SIG-M5 treated with dmso at 0.1 percent for 504 hours (cell line): ENCODE results near the gene MSANTD3.
A peak's percentile ranks its signal among the peaks of the same experiment; 100 is the strongest.
"Not testable (repeated sequence)": the region's sequence is repeated elsewhere in the genome, so short reads cannot be mapped to it uniquely, and the experiment has no call there.

ENCODE experiments used
- DNase-seq: peaks from one replicate; lab custom pipeline; 2025; ENCODE audit not compliant: unreplicated experiment; lab: John Stamatoyannopoulos, UW

MSANTD3 gene, protein sequence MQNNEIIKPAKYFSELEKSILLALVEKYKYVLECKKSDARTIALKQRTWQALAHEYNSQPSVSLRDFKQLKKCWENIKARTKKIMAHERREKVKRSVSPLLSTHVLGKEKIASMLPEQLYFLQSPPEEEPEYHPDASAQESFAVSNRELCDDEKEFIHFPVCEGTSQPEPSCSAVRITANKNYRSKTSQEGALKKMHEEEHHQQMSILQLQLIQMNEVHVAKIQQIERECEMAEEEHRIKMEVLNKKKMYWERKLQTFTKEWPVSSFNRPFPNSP

DNA sequence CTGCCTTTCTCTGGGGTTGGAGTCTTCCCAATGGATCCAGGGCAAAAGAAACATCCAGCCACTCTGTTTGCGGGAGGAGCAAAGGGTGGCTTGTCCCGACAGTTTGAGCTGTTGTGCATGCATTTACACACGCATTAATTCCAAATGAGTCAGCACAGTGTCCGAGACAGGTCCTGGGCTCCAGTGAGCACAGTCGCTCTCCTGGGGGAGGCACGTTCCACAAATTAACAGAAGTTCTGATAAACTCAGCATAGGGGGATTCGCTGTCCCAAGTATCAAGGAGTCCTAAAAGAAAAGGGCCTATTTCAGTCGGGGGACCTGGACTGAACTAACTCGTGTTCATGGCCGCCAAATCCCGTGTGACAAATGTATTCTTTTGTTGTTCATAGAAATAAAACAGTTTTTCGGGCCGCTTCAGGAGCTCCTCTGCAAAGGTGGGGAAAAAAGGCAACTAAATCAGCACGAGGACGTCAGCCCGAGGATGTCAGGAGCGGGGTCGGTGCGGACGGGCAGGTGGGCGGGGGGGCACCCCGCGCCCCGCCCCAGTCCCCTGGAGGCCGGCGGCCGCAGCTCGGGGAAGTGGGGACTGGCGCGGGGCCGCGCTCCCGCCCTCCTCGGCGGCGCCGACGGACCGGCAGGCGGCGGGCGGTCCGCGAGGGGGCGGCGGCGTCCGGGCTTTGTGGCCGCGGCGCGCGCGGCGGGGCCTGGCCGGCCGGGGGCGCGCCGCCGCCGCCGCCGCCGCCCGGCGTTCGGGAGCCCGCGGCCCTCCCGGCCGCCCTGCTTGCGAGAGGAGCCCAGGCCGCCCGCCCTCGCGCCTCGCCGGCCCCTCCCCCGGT is at the start of gene MSANTD3:
Gene MSANTD3 (plus strand): TSS at position 614 of the 836 bp plus-strand sequence. CDS start 14,796 bp downstream, outside the sequence.
- DNase-seq = peak; percentile 23

DNA sequence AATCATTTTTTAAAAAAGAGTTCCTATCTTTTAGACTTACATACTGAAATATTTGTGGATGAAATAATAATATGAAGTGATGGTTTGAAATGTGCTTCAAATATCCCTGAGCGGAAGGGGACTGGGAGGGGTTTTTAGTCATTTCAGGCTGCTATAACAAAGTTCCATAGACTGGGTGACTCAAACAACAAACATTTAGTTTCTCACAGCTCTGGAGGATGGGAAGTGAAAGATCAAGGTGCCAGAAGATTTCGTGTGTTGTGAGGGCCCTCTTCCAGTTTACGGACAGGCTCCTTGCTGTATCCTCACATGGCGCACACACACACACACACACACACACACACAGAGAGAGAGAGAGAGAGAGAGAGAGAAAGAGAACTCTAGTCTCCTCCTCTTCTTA is 47.1 kb upstream of the MSANTD3 start:
- no peak for DNase-seq

DNA sequence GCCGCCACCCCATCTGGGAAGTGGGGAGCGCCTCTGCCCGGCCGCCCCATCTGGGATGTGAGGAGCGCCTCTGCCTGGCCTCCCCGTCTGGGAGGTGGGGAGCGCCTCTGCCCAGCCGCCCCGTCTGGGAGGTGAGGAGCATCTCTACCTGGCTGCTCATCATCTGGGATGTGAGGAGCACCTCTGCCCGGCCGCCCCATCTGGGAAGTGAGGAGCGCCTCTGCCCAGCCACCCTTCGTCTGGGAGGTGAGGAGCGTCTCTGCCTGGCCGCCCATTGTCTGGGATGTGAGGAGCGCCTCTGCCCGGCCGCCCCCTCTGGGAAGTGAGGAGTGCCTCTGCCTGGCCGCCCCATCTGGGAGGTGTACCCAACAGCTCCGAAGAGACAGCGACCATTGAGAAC is 34.0 kb upstream of the MSANTD3 start:
- DNase-seq = not testable (repeated sequence)

DNA sequence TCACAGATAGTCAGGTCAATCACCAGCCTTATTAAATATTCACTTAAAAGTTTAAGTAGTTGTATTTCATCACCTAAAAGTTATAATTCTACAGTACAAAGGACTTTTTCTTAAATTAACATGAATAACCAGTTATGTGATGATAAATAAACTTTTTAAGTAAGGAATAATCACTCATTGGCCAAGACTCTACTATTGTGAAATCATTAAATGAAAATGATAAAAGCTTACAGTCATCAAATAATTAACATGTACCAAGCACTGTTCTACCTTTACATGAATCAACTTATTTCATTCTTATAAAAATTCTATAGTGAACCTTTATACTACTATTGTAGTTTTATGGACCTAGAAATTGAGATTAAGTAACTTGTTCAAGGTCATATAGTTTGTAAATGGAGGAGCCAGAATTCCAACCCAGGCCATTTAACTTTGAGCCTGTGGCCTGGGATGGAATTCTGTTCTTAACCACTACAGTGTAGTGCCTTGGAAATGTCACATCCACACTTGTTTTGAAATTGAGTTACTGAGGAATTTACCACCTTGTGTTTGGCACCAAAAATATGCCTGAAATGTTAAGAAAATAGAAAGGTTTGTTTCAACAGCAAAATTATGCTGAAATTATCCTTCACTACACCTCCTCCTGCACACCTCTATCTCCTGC is 32.8 kb upstream of the MSANTD3 start:
- no peak for DNase-seq

DNA sequence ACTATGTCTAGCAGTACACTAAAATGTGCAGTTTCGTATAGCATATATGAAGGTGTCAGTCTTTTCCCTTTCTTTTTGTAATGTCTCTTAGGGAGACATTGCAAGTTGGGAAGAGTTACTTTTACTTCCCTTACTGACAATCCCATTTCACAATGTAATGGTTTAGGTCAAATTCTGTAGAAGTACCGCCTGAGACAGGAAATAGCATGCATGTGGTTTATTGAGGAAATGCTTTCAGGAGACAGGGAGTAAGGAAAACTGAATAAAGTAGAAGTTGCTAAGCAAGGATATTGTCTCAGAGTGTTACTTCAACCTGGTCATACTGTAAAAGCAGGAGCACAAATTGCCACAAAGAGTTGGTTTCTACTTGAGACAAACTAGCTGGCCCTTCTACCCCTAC is 32.1 kb upstream of the MSANTD3 start:
- no peak for DNase-seq

DNA sequence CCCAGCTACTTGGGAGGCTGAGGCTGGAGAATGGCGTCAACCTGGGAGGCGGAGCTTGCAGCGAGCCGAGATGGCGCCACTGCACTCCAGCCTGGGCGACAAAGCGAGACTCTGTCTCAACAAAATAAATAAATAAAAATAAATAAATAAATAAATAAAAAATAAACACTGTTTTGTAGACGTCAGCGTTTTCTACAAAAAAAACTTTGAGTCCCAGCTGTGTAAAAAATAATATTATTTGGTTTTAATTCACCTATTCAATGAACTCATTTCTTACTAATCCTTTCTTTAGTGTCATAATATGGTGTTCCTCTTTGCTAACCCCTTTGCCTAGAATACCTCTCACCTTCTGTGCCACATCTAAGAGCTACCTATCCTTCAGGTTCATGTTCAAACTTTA is 30.2 kb upstream of the MSANTD3 start:
- no peak for DNase-seq

DNA sequence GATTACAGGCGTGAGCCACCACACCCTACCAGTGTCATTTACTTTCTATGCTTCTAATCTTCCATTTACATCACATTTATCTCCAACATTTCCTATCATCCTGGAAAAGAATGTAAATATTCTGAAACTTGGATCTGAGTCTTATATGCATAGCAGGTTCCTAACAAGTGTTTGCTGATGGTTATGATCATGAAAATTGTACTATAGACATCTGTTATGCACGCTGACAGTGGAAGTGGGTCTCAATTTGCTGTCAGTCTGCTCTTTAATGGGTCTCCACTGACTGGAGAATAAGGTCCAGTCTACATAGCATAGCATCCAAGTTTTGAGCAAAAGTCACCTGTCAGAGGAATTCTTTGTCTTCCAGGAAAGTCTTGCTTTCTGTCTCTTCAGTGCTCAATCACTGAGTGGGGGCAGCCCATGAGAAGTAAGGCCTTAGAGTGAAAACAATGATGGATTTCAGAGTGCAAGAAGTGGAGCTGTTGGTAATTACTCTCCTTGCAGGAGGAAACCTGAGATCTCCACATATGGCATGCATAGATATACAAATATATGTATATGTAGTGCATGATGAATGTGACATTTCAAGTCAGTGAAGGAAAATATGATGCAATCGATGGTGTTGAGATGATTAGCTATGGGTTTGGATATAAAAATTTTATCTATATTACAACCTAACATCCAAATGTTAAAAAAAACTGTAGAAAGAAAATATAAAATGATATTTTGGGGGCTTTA is 29.2 kb upstream of the MSANTD3 start:
- DNase-seq = no peak

DNA sequence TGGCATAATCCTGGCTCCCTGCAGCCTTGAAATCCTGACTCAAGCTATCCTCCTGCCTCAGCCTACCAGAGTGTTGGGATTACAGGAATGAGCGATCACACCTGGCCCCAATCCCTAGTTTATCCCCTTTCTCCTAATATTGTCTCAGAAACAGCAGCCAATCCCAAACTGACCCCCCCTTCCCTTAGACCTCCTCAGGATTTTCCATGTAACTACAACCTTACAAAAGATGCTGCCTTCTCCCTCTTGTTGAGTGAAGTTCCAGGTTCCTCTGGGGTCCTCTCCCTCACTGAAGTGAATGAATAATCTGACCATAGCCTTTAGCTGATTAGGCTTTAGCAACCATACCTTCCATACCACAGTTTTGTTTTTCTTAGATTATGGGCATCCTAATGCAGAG is 25.9 kb upstream of the MSANTD3 start:
- no peak for DNase-seq

DNA sequence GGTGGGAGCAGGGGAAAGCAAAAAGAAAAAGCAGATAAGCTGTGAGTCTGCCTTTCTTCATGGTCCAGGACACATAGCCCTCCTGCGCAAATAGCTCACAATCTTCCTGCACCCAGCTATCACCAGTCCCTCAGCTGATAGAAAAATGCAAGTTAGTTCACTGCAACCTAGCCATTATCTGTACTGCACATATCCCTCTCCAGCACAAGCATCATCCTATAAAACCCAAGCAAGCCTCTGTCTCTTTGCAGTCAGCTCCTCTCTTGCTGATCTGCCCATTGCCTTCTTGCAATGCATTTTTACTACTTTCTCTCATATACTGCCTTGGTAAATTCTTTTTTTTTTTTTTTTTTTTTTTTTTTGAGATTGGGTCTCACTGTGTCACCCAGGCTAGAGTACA is 20.0 kb upstream of the MSANTD3 start:
- DNase-seq = no peak

DNA sequence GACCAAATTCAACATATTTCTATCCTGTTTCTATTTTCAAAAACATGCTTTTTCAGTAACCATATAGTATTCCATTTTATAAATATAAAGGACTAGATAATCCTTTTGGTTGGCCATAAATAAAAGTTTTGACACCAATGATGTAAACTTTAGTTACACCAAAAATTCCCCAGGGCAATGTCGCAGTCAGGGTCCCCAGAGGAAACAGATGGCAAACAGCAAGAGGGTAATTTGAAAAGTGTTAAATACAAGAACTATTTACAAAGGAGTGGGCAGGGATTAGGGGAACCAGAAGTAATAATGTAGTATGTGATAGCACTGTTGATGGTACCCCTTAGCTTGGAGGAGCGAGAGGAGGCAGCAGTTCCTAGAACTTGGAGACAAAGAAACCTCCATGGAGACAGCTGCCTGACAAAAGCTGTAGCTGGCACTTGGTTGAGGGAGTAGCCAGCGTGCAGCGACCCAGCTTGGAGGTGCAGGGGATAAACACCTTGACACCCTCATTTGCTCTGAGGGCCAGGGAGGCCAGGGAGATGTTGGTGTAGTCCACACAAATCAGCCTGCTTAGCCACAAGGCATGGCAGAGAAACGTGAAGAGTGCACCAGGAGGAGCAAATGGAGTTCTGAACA is 18.3 kb upstream of the MSANTD3 start:
- DNase-seq = no peak

DNA sequence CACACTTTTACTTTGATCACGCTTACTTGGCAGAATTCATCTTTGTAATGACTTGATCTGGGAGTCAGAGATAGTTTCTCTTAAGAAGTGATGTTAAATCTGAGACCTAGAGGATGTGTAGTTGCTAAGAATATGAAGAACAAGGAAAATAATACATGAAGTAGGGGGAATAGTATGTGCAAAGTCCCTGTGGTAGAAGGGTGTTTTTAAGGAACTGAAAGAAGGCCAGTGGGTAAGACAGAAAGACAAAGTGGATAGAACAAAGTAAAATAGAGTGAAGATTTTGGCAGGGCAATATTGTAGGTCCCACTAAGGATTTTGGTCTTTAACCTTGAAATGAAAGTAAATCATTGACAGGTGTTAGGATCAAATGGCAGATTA is 17.8 kb upstream of the MSANTD3 start:
- DNase-seq = no peak

DNA sequence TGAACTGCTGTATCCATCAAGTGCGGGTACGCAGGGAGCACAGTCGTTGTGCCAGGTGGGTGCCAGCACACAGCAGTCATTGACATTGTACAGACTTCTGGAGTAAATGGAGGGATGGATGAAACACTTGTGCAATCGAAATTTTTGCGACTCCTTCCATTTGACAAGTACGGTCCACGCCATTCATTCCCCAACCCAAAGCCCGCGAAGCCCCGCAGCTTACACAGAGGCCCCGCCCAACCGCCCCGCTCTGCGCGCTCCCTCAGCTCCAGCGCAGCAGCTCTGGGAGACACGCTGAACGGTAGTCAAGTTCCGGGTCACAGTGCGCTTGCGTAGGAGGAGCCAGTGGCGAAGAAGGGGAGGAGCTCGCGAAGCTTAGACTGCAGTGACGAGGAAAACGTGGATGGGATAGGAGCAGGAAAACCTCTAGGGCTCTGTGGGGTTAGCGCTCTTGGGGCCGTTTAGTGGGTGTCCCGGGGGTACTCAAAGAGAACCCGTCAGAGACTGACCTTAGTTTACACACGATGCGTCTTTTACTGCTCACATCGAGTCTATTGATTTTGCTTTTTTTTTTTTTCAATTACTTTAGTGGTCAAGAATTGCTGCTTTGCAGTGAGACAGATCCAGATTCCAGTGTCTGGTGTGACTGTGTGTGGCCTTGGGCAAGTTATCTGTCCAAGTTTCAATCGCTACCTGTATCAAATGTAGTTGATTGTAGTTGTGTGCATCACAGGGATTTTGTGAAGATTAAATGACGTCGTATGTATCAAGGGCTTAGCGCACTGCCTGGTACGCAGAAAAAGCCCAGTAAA is 15.3 kb upstream of the MSANTD3 start:
- peak; percentile 80 for DNase-seq

DNA sequence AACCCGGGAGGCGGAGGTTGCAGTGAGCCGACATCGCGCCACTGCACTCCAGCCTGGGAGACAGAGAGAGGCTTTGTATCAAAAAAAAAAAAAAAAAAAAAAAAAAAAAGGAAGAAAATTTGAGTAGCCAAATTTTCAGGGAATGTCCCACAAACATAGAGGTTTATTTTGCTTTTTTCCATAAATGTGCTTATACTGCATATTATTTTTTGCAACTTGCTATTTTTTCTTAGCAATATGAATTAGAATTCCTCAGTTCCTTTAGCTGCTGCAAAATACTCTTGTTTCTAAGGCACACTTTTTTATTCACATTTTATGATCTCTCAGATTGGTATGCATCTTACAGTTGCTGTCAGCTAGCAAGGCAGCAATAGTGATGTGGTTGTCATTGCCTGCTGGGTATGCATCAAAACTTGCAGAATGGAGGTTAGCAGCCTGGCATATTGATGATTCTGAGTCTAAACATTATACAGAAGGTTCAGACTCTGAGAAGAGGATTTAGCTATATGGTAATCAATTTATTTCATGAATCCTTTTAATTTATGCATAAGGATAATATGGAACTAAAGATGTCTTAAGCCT is 13.0 kb upstream of the MSANTD3 start:
- DNase-seq = no peak

DNA sequence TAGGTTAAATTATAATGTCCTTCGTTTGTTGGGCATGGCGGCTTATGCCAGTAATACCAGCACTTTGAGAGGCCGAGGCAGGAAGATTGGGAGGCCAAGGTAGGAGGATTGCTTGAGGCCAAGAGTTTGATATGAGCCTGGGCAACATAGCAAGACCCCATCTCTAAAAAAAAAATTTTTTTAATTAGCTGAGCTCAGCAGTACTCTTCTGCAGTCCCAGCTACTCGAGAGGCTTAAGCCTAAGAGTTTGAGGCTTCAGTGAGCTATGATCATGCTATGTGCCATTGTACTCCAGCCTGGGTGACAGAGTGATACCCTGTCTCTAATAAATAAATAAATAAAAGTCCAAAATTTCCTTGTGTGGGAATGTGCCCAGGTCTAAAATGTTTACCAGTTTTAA is 9.1 kb upstream of the MSANTD3 start:
- no peak for DNase-seq

DNA sequence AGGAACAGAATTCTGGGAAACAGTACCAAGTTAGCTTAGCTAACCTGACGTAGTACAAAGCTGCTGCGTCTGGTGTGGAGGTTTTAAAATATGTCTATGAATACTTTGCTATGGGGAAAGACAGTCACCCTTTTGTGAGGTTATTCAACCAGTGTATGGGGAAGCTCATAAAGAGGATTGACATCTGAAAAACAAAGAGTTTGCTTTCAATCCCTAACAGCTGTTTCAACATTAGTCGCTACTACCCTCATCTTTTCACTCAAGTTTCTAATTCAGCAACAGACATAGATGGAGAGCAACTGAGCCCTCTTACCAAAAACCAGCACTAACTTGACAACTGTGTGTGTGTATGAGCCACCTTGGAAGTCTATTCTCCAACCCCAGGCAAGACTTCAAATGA is 7.8 kb upstream of the MSANTD3 start:
- DNase-seq = no peak

DNA sequence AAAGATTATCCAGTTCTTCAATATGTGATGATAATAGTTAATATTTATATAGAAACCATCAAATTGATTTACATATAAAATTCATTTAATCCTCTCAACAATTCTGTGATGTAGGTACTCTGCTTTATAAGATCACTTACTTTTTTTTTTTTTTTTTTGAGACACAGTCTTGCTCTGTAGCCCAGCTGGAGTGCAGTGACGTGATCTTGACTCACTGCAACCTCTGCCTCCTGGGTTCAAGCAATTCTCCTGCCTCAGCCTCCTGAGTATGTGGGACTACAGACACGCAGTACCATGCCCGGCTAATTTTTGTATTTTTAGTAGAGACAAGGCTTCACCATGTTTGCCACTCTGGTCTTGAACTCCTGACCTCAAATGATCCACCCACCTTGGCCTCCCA is 5.8 kb upstream of the MSANTD3 start:
- not testable (repeated sequence) for DNase-seq

DNA sequence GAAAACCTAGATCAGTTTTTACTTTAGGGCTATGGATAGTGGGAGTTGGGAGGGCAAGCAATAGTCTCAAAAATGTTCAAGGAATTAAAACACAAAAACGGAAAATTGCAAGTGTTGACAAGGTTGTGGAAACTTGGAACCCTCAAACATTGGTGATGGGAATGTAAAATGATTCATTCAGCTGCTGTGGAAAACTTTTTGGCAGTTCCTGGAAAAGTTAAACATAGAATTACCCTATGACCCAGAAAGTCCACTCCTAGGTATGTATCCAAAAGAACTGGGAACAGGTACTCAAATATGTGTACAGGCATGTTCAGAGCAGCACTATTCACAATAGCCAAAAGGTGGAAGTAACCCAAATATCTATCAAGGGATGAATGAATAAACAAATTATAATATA is 1.2 kb upstream of the MSANTD3 start:
- no peak for DNase-seq

DNA sequence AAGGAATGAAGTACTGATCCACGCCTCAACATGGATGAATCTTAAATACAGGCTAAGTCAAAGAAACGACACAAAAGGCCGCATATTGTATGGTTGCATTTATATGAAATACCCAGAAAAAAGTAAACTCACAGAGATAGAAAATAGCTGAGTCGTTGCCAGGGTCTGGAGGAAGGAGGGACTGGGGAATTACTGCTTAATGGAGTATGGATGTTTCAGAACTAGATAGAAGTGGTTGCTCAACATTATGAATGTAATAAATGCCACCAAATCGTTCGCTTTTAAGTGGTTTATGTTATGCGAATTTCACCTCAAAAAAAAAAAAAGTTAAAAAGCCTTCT is 784 bp upstream of the MSANTD3 start:
- no peak for DNase-seq

DNA sequence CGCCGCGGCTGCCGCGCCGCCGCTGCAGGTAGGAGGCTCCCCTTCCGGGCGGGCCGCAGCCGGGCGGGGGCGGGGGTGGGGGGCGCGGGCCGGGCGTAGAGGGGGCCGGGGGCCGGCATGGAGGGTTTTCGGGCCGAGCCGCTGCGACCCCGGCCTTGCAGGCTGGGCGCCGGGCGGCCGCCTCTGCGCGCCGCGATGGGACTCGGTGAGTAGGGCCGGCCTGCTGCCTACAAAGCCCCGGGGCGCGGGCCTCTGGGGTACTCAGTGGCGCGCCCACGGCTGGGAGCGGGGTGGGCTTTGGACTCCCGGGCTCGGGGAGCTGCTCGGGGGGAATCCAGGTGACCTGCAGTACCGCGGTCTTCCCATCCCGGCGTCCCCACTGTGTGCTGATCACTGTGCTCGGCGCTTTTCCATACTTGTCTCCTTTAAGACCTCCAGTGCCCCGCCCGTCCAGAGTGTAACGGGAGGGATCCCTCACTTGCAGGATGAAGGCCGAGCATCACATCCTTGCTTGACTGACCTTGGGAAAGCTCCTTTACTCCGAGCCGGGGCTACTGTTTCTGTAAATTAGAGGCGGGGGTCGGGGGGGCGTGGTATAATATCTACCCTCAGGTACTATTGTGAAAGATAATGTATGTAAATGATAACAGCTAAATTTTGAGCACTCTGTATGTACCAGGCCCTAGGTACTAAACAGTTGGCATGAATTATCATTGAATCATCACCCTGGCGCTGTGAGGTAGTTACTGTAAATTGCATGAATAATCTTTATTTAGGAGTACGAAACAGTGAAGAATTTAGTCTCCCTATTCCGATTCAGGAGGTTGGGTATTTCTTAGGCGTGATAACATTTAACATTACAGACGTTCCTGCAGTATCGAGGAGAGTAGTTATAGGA is 672 bp downstream of the MSANTD3 start:
- no peak for DNase-seq
